ENCODE data around the gene SEMA6A. TPM values are rescaled to one million over a fixed set of nuclear protein-coding genes. Genes with fewer than 3 reads are reported as not detected.

The SEMA6A gene
- polyA plus RNA-seq, 3 donors = 0.16 TPM; not detected in 2

DNA sequence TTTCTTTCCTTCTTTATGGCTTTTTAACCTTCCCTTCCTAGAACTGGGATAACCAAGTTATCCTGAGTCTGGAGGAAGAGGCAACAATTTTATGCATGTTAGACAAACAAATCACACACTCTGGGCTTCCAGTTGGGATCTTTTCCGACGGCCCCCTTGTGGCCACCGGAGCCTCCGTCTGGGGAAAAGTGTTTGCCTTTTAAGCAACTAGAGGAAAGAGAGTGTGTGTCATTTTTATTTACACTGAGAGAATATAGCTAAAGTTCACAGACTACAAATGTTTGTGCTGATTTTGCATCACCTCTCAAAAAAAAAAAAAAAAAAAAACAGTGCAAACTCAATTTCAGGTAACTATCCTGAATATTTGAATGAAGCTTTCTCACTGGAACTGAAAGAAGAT, 126.2 kb downstream of the SEMA6A start:
- H3K4me3 ChIP-seq (replicated peaks in 1 of 3; ENCODE audit: low read depth in 2 of 3, low read length in 3 of 3) = no peak overlapping the region
- Mint-ChIP-seq H3K4me1 (peaks cover 7% of the 10 kb centered on the region), H3K27ac (no peak overlapping the region), H3K27me3 (ENCODE audit: low read depth in 3 of 3) (peaks cover 0 to 2% (median 0%) of the 10 kb centered on the region in 3 donors), H3K4me3 (no peak overlapping the region), H3K36me3 (peaks cover 22 to 25% of the 10 kb centered on the region in 2 donors), H3K9me3 (peaks cover 4 to 17% (median 11%) of the 10 kb centered on the region in 7 donors)
- TF ChIP-seq, protein P1, sequence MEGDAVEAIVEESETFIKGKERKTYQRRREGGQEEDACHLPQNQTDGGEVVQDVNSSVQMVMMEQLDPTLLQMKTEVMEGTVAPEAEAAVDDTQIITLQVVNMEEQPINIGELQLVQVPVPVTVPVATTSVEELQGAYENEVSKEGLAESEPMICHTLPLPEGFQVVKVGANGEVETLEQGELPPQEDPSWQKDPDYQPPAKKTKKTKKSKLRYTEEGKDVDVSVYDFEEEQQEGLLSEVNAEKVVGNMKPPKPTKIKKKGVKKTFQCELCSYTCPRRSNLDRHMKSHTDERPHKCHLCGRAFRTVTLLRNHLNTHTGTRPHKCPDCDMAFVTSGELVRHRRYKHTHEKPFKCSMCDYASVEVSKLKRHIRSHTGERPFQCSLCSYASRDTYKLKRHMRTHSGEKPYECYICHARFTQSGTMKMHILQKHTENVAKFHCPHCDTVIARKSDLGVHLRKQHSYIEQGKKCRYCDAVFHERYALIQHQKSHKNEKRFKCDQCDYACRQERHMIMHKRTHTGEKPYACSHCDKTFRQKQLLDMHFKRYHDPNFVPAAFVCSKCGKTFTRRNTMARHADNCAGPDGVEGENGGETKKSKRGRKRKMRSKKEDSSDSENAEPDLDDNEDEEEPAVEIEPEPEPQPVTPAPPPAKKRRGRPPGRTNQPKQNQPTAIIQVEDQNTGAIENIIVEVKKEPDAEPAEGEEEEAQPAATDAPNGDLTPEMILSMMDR (IDR thresholded peaks at IDR 0.05) = no peak
- H2AFZ ChIP-seq (ENCODE audit: insufficient read depth, low read depth, low read length, poor library complexity, severe bottlenecking) = no peak overlapping the region
- H3K4me1 ChIP-seq (ENCODE audit: control insufficient read depth in 1 of 2, insufficient read depth in 2 of 2, low read length in 2 of 2) = no peaks in the 10 kb centered on the region
- H3K9ac ChIP-seq (ENCODE audit: insufficient read depth, low read length, poor library complexity, severe bottlenecking) = no peak overlapping the region
- H3K27me3 ChIP-seq (ENCODE audit: control insufficient read depth in 2 of 2, insufficient read depth in 2 of 2, low read length in 2 of 2) = no peaks in the 10 kb centered on the region
- H3K79me2 ChIP-seq (ENCODE audit: insufficient read depth, low read length) = no peaks in the 10 kb centered on the region
- DNase-seq = no peak
- no peak overlapping the region for H3K4me2 ChIP-seq (replicated peaks; ENCODE audit: extremely low read depth, low read length, poor library complexity, severe bottlenecking)
- peaks cover 0 to 7% of the 10 kb centered on the region in 2 donors for H3K36me3 ChIP-seq (replicated peaks in 1 of 2; ENCODE audit: control insufficient read depth in 1 of 2, insufficient read depth in 2 of 2, low read length in 2 of 2)
- intact Hi-C loops (cut with micrococcal nuclease) = no loop called here
- no peak overlapping the region for H3K27ac ChIP-seq (ENCODE audit: low read depth in 1 of 2, low read length in 2 of 2)
- no CpG with 5 or more reads among the region's 4 CpGs for WGBS (ENCODE audit: insufficient coverage)
- peaks cover 11 to 14% of the 10 kb centered on the region in 2 donors for H3K9me3 ChIP-seq (replicated peaks in 1 of 2; ENCODE audit: control insufficient read depth in 1 of 2, insufficient read depth in 1 of 2, low read length in 2 of 2)
- no peaks in the 10 kb centered on the region for H4K20me1 ChIP-seq (ENCODE audit: insufficient read depth, low read length)

DNA sequence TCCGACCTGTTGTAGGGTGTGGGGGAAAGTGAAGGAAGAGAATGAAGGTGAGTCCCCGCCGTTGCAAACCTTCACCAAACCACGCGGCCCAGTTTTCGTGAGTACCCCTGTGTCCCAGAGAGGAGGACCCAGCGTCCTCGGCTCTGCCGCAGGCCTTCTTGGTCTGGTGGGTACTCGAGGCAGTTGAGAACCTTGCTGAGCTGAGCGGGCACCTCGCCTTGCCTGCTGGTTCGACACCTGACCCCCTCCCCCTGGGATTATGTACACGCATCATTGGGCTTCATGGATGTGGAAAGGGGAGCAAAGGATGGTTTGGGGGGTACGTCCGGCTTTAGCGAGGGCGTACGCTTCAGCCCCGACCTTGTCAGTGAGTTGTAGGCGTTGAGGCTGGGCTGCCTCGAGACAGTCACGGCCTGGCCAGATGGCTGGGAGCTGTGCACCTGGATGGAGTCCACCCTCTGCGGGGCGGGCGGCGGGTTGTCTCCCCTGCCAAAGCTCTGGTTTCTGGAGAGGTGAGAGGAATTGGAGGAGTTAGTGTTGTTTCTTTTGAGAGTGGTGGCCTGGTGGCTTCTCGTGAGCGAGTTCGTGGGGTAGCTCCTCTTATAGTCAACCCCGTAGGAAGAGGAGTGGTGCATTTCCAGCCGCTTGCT, 128.1 kb downstream of the SEMA6A start:
- intact Hi-C loops (cut with micrococcal nuclease) = no loop called here
- Histone ChIP-seq H3K9ac (ENCODE audit: insufficient read depth, low read length, poor library complexity, severe bottlenecking) (no peak overlapping the region), H3K4me2 (replicated peaks; ENCODE audit: extremely low read depth, low read length, poor library complexity, severe bottlenecking) (no peak overlapping the region), H3K9me3 (replicated peaks in 1 of 2; ENCODE audit: control insufficient read depth in 1 of 2, insufficient read depth in 1 of 2, low read length in 2 of 2) (peaks cover 11 to 14% of the 10 kb centered on the region in 2 donors), H3K27ac (ENCODE audit: low read depth in 1 of 2, low read length in 2 of 2) (no peak overlapping the region), H3K79me2 (ENCODE audit: insufficient read depth, low read length) (no peaks in the 10 kb centered on the region), H2AFZ (ENCODE audit: insufficient read depth, low read depth, low read length, poor library complexity, severe bottlenecking) (no peak overlapping the region), H3K27me3 (ENCODE audit: control insufficient read depth in 2 of 2, insufficient read depth in 2 of 2, low read length in 2 of 2) (no peaks in the 10 kb centered on the region), H3K36me3 (replicated peaks in 1 of 2; ENCODE audit: control insufficient read depth in 1 of 2, insufficient read depth in 2 of 2, low read length in 2 of 2) (peaks cover 0 to 7% of the 10 kb centered on the region in 2 donors), H3K4me3 (replicated peaks in 1 of 3; ENCODE audit: low read depth in 2 of 3, low read length in 3 of 3) (no peak overlapping the region), H3K4me1 (ENCODE audit: control insufficient read depth in 1 of 2, insufficient read depth in 2 of 2, low read length in 2 of 2) (no peaks in the 10 kb centered on the region), H4K20me1 (ENCODE audit: insufficient read depth, low read length) (no peaks in the 10 kb centered on the region)
- Mint-ChIP-seq H3K27ac (peak overlapping the region in 1 of 7 donors; percentile 38), H3K36me3 (peaks cover 22 to 25% of the 10 kb centered on the region in 2 donors), H3K4me3 (no peak overlapping the region), H3K27me3 (ENCODE audit: low read depth in 3 of 3) (peaks cover 0 to 2% (median 0%) of the 10 kb centered on the region in 3 donors), H3K9me3 (peaks cover 4 to 17% (median 11%) of the 10 kb centered on the region in 7 donors), H3K4me1 (peaks cover 4% of the 10 kb centered on the region)
- DNase-seq = no peak
- TF ChIP-seq, protein P1 (IDR thresholded peaks at IDR 0.05) = no peak
- 96% methylated on average over 29 of the region's 32 CpGs for WGBS (ENCODE audit: insufficient coverage)

Measured in CD14-positive monocyte (primary cell).